GM18870 (cell line): ENCODE measurements around the gene WDR89.
"Not testable (repeated sequence)": the region's sequence is repeated elsewhere in the genome, so short reads cannot be mapped to it uniquely, and the experiment has no call there.

Experiments used
- ATAC-seq: cut with Tn5 transposase; IDR thresholded peaks from one replicate; pipeline ENCODE4 v1.9.1; 2021; ENCODE audit warnings: moderate library complexity; ENCODE audit not compliant: unreplicated experiment

WDR89 gene

DNA sequence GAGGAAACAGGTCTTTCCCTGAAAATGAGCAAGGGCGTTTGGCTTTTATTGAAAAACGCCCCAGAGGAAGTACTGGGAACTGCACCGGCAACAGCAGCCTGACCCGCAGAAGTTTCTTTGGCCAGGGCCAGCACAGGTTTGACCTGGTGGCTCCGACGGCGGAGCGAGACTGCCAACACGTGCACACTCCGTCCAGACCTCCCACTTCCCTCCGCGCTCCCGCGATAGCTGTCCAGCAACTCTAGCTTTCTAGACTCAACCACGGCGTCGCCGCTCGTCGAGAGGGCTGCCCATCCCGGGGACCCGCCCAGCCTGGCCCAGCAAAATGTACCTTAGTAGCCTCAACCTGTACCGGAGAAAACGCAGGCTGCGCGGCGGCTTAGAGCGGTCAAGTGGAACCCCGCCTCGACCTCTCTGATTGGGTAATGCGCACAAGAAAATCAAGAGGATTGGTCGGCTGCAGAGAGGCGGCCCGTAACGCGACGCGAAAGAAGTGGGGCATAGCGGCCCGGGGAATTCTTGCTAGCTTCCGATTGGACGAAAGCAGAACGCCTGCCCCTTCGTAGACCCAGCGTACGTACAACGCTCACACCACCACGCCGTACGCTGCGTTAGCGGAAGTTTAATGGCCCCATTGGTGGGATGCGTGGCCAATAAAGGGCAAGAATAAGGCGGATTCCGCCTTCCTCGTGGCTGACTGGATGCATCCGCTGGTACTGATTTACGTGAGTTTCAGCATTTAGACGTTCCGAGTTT is at the start of gene WDR89:
TSS of gene WDR89 (minus strand) at position 399 of the 756 bp plus-strand sequence. CDS start 41,929 bp downstream, outside the sequence.
- peak; percentile 77 for ATAC-seq

DNA sequence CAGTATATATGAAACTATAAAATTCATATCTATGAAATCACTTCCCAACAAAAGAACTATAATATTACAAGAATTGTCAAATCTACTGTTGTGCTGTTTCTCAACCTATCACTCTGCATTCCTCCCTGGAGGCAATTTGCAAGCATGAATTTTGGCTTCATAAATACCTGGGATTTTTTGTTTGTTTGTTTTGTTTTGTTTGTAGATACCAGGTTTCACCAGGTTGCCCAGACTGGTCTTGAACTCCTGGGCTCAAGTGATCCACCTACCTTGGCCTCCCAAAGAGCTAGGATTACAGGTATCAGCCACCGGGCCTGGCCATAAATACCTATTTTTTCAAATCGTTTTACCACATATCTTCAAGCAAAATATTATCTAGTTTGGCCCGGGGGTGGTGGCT is 47.5 kb upstream of the WDR89 start:
- ATAC-seq, result no peak

- no peak for ATAC-seq
Measured at GRCh38 chr14:63686926-63687325, 45.3 kb upstream of the WDR89 start.

DNA sequence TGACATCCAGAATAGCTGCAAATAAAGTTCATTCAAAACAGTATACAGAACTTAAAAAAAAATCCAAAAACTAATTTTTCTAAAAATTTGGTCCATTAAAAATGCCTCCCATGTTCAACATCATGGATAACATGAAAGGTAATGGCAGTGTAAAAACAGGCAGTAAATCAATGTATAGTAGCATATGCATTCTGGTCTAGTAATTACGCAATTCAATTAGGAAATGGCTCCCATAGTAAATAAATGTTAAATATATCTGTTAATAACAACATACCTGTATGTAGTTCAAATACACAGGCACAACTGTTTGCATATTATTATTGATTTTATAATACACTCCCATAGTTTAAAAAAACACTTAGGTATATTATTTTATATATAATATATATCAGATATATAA is 43.7 kb upstream of the WDR89 start:
- no peak for ATAC-seq

DNA sequence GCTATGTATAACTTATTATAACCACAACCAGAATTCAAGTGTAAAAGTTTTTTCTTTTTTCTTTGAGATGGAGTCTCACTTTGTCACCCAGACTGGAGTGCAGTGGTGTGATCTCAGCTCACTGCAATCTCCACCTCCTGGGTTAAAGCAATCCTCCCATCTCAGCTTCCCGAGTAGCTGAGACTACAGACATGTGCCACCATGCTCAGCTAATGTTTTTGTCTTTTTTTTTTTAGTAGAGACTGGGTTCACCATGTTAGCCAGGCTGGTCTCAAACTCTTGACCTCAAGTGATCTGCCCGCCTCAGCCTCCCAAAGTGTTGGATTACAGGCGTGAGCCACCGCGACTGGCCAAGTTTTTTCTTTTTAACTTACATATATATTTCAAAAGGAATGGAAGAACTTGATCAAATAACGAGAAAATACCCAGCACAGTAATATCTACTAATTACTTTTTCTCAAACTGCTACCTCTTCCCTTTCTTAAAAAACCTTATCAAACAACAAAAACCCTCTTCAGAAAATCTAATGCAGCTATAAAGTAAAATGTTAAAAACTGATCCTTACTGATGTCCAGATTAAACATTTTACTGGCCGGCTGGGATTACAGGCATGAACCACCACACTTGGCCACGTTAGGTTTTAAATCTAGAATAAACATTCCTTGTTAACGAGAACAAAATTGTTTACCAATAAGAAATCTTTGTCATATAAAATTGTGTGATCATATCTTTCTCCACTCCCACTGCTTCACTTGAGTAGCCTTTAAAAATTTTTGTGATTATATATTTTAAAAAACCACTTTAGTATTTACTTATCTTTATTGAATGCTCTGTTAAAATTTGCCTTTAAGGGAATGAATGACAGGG is 41.3 kb upstream of the WDR89 start:
- no peak for ATAC-seq

DNA sequence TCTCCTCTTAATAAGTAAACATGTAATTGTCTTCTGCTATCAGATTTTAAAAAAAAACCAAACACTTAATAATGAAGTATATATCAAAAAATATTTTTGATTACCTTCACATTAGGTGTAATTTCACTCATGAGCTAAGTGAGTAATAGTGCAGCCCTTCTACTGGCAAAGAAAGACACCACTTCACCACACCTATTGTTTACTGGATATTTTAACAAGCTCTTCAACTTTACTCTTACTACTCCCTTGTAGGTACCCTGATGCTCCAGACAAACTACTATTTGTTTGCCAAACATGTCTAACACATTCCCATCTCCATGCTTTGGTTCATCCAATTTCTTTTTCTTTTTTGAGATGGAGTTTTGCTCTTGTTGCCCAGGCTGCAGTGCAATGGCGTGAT is 36.9 kb upstream of the WDR89 start:
- no peak for ATAC-seq

DNA sequence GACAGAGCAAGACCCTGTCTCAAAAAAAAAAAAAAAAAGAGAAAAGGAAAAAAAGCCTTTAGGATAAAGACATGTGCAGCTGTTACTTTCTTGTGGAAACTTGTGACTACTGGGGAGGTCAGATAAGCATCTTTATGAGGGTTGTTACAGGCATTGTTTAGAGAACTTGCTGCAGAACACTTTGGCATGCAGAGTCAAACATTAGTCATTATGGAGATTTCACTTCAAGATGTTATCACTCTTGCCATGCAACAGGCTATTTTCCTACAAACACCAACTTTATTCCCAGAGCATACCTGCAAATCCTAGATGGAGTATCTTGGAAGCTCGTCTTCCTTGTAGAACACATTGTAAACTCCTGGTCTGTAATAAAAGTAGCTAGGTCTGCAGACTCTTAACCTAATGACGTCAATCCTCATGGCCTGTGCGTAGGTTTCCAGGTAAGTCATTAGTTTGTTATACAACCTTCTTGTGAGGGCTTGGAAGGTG is 36.3 kb upstream of the WDR89 start:
- no peak for ATAC-seq

DNA sequence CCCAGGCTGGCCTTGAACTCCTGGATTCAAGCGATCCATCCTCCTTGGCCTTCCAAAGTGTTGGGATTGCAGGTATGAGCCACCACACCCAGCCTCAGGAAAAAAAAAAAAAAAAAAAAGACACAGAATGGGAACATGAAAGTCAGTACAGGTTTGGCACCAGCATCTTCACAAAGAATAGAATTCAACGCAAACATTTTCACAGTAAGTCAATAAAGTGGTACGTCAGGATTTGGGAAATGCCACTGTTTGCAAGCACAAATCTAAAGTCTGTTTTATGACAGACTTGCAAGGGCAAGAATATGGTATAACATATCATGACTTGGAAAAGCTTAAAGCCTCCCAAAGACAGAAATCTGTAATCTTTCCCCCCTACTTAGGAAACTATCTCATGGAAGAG is 34.9 kb upstream of the WDR89 start:
- no peak for ATAC-seq

DNA sequence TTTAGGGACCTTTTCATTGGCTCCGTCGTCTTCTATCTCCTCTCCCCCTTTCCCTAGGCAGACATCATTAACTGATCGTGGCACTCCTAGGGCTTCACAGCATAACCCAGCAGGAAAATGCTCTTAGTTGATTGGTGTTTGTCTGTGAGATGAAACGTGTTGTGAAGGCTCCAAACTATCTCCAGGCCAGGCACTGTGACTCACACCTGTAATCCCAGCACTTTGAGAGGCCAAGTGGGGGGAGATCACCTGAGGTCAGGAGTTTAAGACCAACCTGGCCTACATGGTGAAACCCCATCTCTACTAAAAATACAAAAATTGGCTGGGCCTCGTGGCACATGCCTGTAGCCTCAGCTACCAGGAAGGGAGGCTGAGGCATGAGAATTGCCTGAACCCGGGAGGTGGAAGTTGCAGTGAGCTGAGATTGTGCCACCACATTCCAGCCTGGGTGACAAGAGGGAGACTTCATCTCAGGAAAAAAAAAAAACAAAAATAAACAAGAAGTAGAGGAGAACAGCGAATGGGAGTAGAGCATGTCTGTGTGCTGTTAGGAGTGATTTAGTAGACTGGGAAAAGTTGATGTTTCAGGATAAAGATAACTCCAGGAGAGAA is 32.3 kb upstream of the WDR89 start:
- no peak for ATAC-seq

DNA sequence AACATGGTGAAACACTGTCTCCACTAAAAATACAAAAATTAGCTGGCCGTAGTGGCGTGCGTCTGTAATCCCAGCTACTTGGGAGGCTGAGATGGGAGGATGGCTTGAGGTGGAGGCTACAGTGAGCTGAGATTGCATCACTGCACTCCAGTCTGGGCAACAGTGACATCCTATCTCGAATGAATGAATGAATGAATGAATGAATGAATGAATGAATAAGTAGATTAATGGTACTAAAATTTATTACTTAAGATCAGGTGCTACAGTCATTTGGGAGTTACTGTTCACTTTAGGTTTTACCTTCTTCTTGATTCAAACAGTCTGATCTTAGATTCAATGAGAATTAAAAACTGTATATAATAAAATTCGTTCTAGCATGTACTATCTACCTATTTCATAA is 31.6 kb upstream of the WDR89 start:
- no peak for ATAC-seq

GRCh38 chr14:63672417-63673180 is 30.9 kb upstream of the WDR89 start:
- peak; percentile 78 for ATAC-seq

DNA sequence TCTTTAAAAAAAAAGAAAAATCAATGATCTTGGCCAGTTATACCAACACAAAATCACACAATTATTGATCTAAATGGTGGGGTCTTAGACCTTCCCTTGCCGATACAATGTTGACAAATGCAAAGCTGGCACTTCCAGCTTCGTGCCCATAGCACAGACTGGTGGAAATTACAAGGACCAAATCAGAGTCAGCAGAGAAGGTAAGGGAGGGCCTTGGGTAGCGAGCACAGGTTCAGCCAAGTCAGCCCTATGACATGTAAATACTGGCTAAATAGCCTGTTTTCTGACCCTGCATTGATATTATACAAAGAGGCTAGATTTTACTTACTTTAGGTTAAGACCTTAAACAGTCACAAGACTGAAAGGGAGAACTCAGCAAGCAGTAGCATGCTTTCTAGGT is 30.3 kb upstream of the WDR89 start:
- peak; percentile 3 for ATAC-seq

DNA sequence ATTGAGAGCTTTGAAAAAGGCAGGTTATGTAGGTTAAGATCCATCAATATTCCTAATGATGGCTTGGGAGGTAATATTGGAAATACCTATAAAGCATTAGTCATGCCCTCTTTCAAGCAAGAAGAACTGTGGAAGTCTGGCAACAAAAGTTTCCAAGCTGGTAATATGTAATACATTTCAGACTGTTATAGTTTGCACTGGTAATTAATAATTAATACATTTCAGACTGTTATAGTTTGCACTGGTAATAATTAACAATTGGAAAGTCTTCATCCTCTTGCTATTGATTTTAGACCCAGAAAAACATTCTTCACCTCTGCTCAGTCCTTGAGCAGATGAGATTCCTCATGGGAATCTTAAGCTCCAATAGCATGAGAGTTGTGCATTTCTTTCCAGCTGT is 29.0 kb upstream of the WDR89 start:
- no peak for ATAC-seq

GRCh38 chr14:63666335-63666734 is 24.7 kb upstream of the WDR89 start:
- ATAC-seq, result no peak

GRCh38 chr14:63663428-63664341 is 22.0 kb upstream of the WDR89 start:
- no peak for ATAC-seq

DNA sequence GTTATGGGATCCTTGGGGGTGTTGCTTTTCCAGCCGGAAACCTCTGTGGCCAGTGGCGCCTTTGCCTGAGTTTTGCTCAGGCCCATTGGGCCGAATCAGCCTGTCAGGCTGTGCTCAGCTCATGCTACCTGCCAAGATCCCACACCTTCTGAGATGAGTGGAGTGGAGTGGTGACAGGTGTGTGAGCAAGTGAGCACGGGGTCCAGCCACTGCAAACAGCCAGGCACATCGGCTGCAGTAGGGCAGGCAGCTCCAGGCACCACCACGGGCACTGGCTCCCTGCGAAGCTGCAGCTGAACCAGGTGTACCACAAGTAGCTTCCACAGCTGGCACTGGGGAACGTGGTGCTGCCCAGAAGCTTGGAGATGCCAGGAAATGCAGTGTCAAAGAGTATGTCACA is 21.1 kb upstream of the WDR89 start:
- ATAC-seq, result no peak

DNA sequence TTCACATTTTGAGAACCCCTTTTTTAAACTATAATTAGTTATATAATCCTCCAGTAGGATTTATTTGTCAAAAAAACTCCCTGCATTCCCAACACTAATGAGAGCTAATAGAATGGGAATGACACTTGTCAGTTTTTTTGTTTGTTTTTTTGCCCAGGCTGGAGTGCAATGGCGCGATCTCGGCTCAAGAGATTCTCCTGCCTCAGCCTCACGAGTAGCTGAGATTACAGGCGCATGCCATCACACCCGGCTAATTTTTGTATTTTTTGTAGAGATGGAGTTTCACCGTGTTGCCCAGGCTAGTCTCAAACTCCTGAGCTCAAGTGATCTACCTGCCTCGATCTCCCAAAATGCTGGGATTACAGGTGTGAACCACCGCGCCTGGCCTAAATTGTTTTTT is 20.2 kb upstream of the WDR89 start:
- not testable (repeated sequence) for ATAC-seq

GRCh38 chr14:63659726-63660125 is 18.1 kb upstream of the WDR89 start:
- ATAC-seq, result no peak

GRCh38 chr14:63656194-63656593 is 14.5 kb upstream of the WDR89 start:
- ATAC-seq, result no peak

GRCh38 chr14:63654936-63655335 is 13.3 kb upstream of the WDR89 start:
- ATAC-seq, result no peak
